Tibial nerve (tissue), 4 donors: ENCODE data around the gene EIF4ENIF1. TPM values are rescaled to one million over a fixed set of nuclear protein-coding genes. Genes with fewer than 3 reads are reported as not detected.
A peak's percentile ranks its signal among the peaks of the same experiment; 100 is the strongest.

Experiments
- DNase-seq, 2 donors: peaks; one replicate each; pipeline ENCODE4 v3.0.0-alpha.2; 2019; ENCODE audit warnings: low spot score in 2 of 2
- H3K27ac ChIP-seq, 4 donors: fragments of 200-600 bp; sonication (generic) in 3 of 4; one replicate each; pipeline ENCODE4 v1.5.1; 2017 to 2019; ENCODE audit warnings: mild to moderate bottlenecking in 1 of 4
- H3K27me3 ChIP-seq, 2 donors: fragments of 200-600 bp; sonication (generic) in 1 of 2; one replicate each; pipeline versions ENCODE4 v1.5.1 to v1.6.0; 2017 to 2019
- H3K36me3 ChIP-seq, 3 donors: fragments of 200-600 bp; sonication (generic); one replicate each; pipeline ENCODE4 v1.5.1; 2018 to 2019
- H3K4me1 ChIP-seq, 4 donors: fragments of 200-600 bp; sonication (generic) in 3 of 4; one replicate each; pipeline ENCODE4 v1.5.1; 2017 to 2019
- H3K4me3 ChIP-seq, 4 donors: fragments of 200-600 bp; sonication (generic) in 3 of 4; one replicate each; pipeline ENCODE4 v1.5.1; 2017 to 2019; ENCODE audit warnings: mild to moderate bottlenecking in 1 of 4, moderate library complexity in 1 of 4
- H3K9me3 ChIP-seq, 4 donors: fragments of 200-600 bp; sonication (generic) in 3 of 4; one replicate each; pipeline ENCODE4 v1.5.1; 2017 to 2019
- CTCF ChIP-seq, 5 experiments: fragments of 200-600 bp in 3 of 5; fragments of 450-650 bp in 2 of 5; sonication (generic) in 3 of 5; IDR thresholded peaks; one replicate each; pipeline ENCODE4 v1.5.1; 2016 to 2019; ENCODE audit warnings: antibody characterized with exemption in 5 of 5, mild to moderate bottlenecking in 3 of 5, moderate library complexity in 2 of 5
- EP300 ChIP-seq, 2 donors: sonication (generic); formaldehyde crosslinking; IDR thresholded peaks; one replicate each; pipeline ENCODE4 v1.6.1; 2017; ENCODE audit warnings: antibody characterized with exemption in 2 of 2, mild to moderate bottlenecking in 1 of 2
- POLR2A ChIP-seq, 2 donors: fragments of 450-650 bp; IDR thresholded peaks; one replicate each; pipeline ENCODE4 v1.6.1; 2017; ENCODE audit warnings: antibody characterized with exemption in 2 of 2, mild to moderate bottlenecking in 2 of 2, moderate library complexity in 2 of 2
- WGBS, 2 donors: methylation state at CpG; one replicate each; pipeline ENCODE4 v1.1.5; 2018; 5-methylcytosine and 5-hydroxymethylcytosine counted together
- total RNA-seq, 4 donors: library from RNA; depleted of rRNA; stranded (reverse); fragments of >200 nt; gene quantifications; one replicate each; pipeline ENCODE4 v1.1.0, GENCODE V29; 2016

The EIF4ENIF1 gene
- total RNA-seq, 4 donors from 2014 or later, result 14.4 to 31.8 (median 17.5) TPM

GRCh38 chr22:31400023-31400397 is 89.6 kb downstream of the EIF4ENIF1 start:
- 0 to 1% methylated on average over 11 of the region's 11 CpGs for WGBS, 2 donors
- Histone ChIP-seq H3K9me3 (no peaks in the 10 kb centered on the region), H3K27ac (peak overlapping the region; percentile 83 to 93 (median 90)), H3K27me3 (no peaks in the 10 kb centered on the region), H3K36me3 (peaks cover 0 to 40% (median 4%) of the 10 kb centered on the region in 3 donors), H3K4me3 (peak overlapping the region; percentile 65 to 86 (median 68)), H3K4me1 (peaks cover 0 to 31% (median 10%) of the 10 kb centered on the region in 4 donors)
- TF ChIP-seq POLR2A (IDR thresholded peaks at IDR 0.05) (no peak), EP300 (IDR thresholded peaks at IDR 0.05) (no peak), CTCF (IDR thresholded peaks at IDR 0.05) (no peak)
- DNase-seq, result no peak

- WGBS, 2 donors, result 1% methylated on average over 42 to 51 of the region's 72 CpGs
- peak within 1 kb of the TSS; percentile 65 to 86 (median 68) for H3K4me3 ChIP-seq
- no peaks in the 10 kb centered on the region for H3K9me3 ChIP-seq
- TF ChIP-seq CTCF (IDR thresholded peaks at IDR 0.05) (peak in 3 of 5 experiments; percentile 5 to 66 (median 49)), POLR2A (IDR thresholded peaks at IDR 0.05) (peak; percentile 68 to 87), EP300 (IDR thresholded peaks at IDR 0.05) (peak; percentile 67 to 95)
- no peaks in the 10 kb centered on the region for H3K27me3 ChIP-seq
- peaks cover 0 to 35% (median under 1%) of the 10 kb centered on the region in 3 donors for H3K36me3 ChIP-seq
- peak within 1 kb of the TSS; percentile 83 to 93 (median 90) for H3K27ac ChIP-seq
- H3K4me1 ChIP-seq, result peaks cover 0 to 29% (median 10%) of the 10 kb centered on the region in 4 donors
- DNase-seq, result peak; percentile 93 to 94
Measured at GRCh38 chr22:31399211-31400022, 90.2 kb downstream of the EIF4ENIF1 start, which contains the start of gene DRG1. DRG1 (plus strand) TSS chr22:31399604; CDS start chr22:31399684, 80 bp downstream.

- no peak overlapping the region for H3K4me3 ChIP-seq
- peaks cover 0 to 27% (median 10%) of the 10 kb centered on the region in 4 donors for H3K4me1 ChIP-seq
- peaks cover 0 to 23% (median 0%) of the 10 kb centered on the region in 3 donors for H3K36me3 ChIP-seq
- no peaks in the 10 kb centered on the region for H3K9me3 ChIP-seq
- DNase-seq, result no peak
- H3K27me3 ChIP-seq, result no peaks in the 10 kb centered on the region
- TF ChIP-seq CTCF (IDR thresholded peaks at IDR 0.05) (no peak), POLR2A (IDR thresholded peaks at IDR 0.05) (no peak), EP300 (IDR thresholded peaks at IDR 0.05) (no peak)
- 57 to 62% methylated on average over 5 of the region's 5 CpGs for WGBS, 2 donors
- peak overlapping the region in 2 of 4 donors; percentile 83 to 91 for H3K27ac ChIP-seq
Measured at GRCh38 chr22:31398231-31398630, 91.4 kb downstream of the EIF4ENIF1 start.

- H3K4me3 ChIP-seq, result no peak overlapping the region
- WGBS, 2 donors, result 80 to 82% methylated on average over 3 of the region's 3 CpGs
- no peaks in the 10 kb centered on the region for H3K27me3 ChIP-seq
- TF ChIP-seq CTCF (IDR thresholded peaks at IDR 0.05), result no peak
- TF ChIP-seq EP300 (IDR thresholded peaks at IDR 0.05), result no peak
- TF ChIP-seq POLR2A (IDR thresholded peaks at IDR 0.05), result no peak
- DNase-seq, result no peak
- no peaks in the 10 kb centered on the region for H3K9me3 ChIP-seq
- peaks cover 0 to 8% (median 0%) of the 10 kb centered on the region in 4 donors for H3K4me1 ChIP-seq
- H3K36me3 ChIP-seq, result no peaks in the 10 kb centered on the region
- no peak overlapping the region for H3K27ac ChIP-seq
Measured at GRCh38 chr22:31394326-31394725, 95.3 kb downstream of the EIF4ENIF1 start.

- TF ChIP-seq EP300 (IDR thresholded peaks at IDR 0.05) (no peak), POLR2A (IDR thresholded peaks at IDR 0.05) (no peak), CTCF (IDR thresholded peaks at IDR 0.05) (no peak)
- no peak for DNase-seq
- 94 to 96% methylated on average over 2 of the region's 2 CpGs for WGBS, 2 donors
Measured at GRCh38 chr22:31393893-31394292, 95.7 kb downstream of the EIF4ENIF1 start.

More at GRCh38 chr22:31393893-31394292, 95.7 kb downstream of the EIF4ENIF1 start:
- no peaks in the 10 kb centered on the region for H3K36me3 ChIP-seq
- no peak overlapping the region for H3K27ac ChIP-seq
- H3K4me1 ChIP-seq, result peaks cover 0 to 8% (median 0%) of the 10 kb centered on the region in 4 donors
- no peaks in the 10 kb centered on the region for H3K27me3 ChIP-seq
- no peak overlapping the region for H3K4me3 ChIP-seq
- no peaks in the 10 kb centered on the region for H3K9me3 ChIP-seq
